GM12874 (cell line): ENCODE measurements around the gene CEP20.

Experiments used
- CTCF ChIP-seq: IDR thresholded peaks from 2 replicates; pipeline ENCODE4 v1.5.1; 2011; ENCODE audit warnings: low read depth, mild to moderate bottlenecking, control low read depth, low read length, moderate library complexity; ENCODE audit not compliant: insufficient read depth

Gene CEP20

DNA sequence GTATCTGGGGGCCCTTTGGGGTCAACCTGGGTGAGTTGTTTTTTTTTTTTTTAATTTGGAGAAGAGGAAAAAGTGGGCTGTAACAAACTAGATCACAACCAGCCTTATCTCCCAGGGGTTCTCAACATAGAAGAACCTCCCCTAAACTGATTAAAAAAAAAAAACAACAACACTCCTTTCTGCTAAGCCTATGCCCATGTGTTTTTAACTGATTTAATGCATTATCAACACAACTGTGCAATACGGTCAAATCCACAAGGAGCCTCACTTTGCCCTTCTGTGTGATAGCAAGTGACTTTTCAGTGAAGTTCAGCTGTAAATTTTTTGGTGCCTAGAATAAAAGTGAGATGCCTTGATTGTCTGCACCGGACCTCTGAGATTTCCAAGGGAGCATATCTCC lies 32.2 kb downstream of the CEP20 start:
- TF ChIP-seq CTCF = no peak

- no peak for TF ChIP-seq CTCF
These were observed 32.7 kb downstream of the CEP20 start for GRCh38 chr16:15855704-15856003.

- no peak for TF ChIP-seq CTCF
These were observed 33.3 kb downstream of the CEP20 start for GRCh38 chr16:15854906-15855703.

- TF ChIP-seq CTCF = no peak
These were observed 34.3 kb downstream of the CEP20 start for GRCh38 chr16:15854061-15854460.

GRCh38 chr16:15853021-15853420 lies 35.4 kb downstream of the CEP20 start:
- TF ChIP-seq CTCF = no peak

GRCh38 chr16:15849209-15849981 lies 39.0 kb downstream of the CEP20 start:
- TF ChIP-seq CTCF = no peak

DNA sequence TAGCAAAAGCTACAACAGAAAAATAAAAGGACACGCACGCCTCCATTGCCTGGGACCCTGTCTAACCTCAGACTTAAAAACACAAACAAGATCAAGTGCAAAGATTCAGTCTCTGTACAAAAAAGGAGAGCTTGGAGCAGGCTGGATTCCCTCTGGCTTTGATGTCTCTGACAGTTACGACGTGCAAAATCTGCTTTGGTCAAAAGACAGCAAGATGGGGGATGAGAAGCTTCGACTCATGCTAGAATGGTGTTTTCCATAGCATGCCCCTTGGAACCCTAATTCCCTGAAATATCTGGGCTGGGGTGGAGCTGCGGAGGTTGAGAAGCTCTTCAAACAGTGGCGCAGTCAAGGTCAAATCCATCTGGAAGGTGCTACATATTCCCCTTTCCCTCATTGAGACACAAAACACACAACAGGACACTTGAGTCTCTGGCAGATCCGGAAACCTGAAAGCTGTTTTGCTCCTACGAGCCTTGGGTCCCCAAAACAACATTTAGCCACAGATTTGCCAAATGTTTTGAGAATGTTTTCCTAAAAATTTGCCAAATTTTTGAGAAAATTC lies 40.7 kb downstream of the CEP20 start:
- TF ChIP-seq CTCF = no peak
